Left lobe of liver (tissue), 2 donors: Measurements from ENCODE around the gene PARP16. TPM values are rescaled to one million over a fixed set of nuclear protein-coding genes. Genes with fewer than 3 reads are reported as not detected.

Experiments
- ATAC-seq: fragments of 200-7000 bp; cut with Tn5 transposase; one replicate; pipeline ENCODE4 v1.9.1; 2020; ENCODE audit warnings: mild to moderate bottlenecking, moderate library complexity
- DNase-seq: peaks from one replicate; pipeline ENCODE4 v3.0.0-alpha.2; 2020; ENCODE audit warnings: low spot score
- total RNA-seq: library from RNA; stranded (reverse); gene quantifications from one replicate; pipeline ENCODE4 v1.2.1, GENCODE V29; 2021
- donor health status: DM: no; HTN: no; CAD: no; lungs with moderate emphysema.
- donor health status: DM: no; HTN: yes; CAD: no.

PARP16 gene
- total RNA-seq, 1 donor from 2014 or later = 9.8 TPM

- DNase-seq (no peak), ATAC-seq (peak; percentile 23)
Observed at GRCh38 chr15:65209701-65210643, 76.7 kb downstream of the PARP16 start.

GRCh38 chr15:65208647-65209046 is 78.0 kb downstream of the PARP16 start:
- ATAC-seq (no peak), DNase-seq (no peak)

Other genes starting within 250 kb of the PARP16 start
- gene SLC51B, start 241.5 kb downstream of the PARP16 start, total RNA-seq = 0.75 TPM
- gene RASL12, start 218.9 kb downstream of the PARP16 start, total RNA-seq = 0.15 TPM
- gene KBTBD13, start 210.1 kb downstream of the PARP16 start, total RNA-seq = not detected
- 5.5 TPM for gene UBAP1L, start 171.7 kb downstream of the PARP16 start, total RNA-seq
- gene PDCD7, start 153.1 kb downstream of the PARP16 start, total RNA-seq = 9.7 TPM
- gene CLPX, start 101.5 kb downstream of the PARP16 start, total RNA-seq = 76.2 TPM
- gene CILP, start 75.4 kb downstream of the PARP16 start, total RNA-seq = 1.3 TPM
- gene RNU5A-1, start 9.2 kb upstream of the PARP16 start, total RNA-seq = not detected
- not detected for gene RNU5B-1, start 17.8 kb upstream of the PARP16 start, total RNA-seq
- 0.23 TPM for gene IGDCC3, start 91.1 kb upstream of the PARP16 start, total RNA-seq
- 0.15 TPM for gene IGDCC4, start 136.1 kb upstream of the PARP16 start, total RNA-seq
- 8.0 TPM for gene DPP8, start 230.8 kb upstream of the PARP16 start, total RNA-seq
- gene HACD3, start 243.6 kb upstream of the PARP16 start, total RNA-seq = 56.5 TPM